ENCODE results near the gene CFAP100. TPM values are rescaled to one million over a fixed set of nuclear protein-coding genes. Genes with fewer than 3 reads are reported as not detected.

Gene CFAP100
- total RNA-seq, 1 donor from 2014 or later, result not detected

- Mint-ChIP-seq H3K4me1 (ENCODE audit: unreplicated experiment) (peaks cover 11% of the 10 kb centered on the region), H3K4me3 (ENCODE audit: unreplicated experiment) (no peak overlapping the region), H3K9me3 (ENCODE audit: unreplicated experiment) (no peaks in the 10 kb centered on the region), H3K27ac (ENCODE audit: unreplicated experiment) (no peak overlapping the region), H3K27me3 (ENCODE audit: unreplicated experiment) (peaks cover 11% of the 10 kb centered on the region), H3K36me3 (ENCODE audit: low read depth, unreplicated experiment) (no peaks in the 10 kb centered on the region)
- no peak for DNase-seq (ENCODE audit: low spot score)
- TF ChIP-seq, protein P1, sequence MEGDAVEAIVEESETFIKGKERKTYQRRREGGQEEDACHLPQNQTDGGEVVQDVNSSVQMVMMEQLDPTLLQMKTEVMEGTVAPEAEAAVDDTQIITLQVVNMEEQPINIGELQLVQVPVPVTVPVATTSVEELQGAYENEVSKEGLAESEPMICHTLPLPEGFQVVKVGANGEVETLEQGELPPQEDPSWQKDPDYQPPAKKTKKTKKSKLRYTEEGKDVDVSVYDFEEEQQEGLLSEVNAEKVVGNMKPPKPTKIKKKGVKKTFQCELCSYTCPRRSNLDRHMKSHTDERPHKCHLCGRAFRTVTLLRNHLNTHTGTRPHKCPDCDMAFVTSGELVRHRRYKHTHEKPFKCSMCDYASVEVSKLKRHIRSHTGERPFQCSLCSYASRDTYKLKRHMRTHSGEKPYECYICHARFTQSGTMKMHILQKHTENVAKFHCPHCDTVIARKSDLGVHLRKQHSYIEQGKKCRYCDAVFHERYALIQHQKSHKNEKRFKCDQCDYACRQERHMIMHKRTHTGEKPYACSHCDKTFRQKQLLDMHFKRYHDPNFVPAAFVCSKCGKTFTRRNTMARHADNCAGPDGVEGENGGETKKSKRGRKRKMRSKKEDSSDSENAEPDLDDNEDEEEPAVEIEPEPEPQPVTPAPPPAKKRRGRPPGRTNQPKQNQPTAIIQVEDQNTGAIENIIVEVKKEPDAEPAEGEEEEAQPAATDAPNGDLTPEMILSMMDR (IDR thresholded peaks at IDR 0.05; ENCODE audit: unreplicated experiment), result no peak
Observed at GRCh38 chr3:126360046-126360713, 34.5 kb upstream of the CFAP100 start.

GRCh38 chr3:126360714-126361060, 34.0 kb upstream of the CFAP100 start:
- Mint-ChIP-seq H3K27me3 (ENCODE audit: unreplicated experiment) (peaks cover 11% of the 10 kb centered on the region), H3K36me3 (ENCODE audit: low read depth, unreplicated experiment) (no peaks in the 10 kb centered on the region), H3K9me3 (ENCODE audit: unreplicated experiment) (no peaks in the 10 kb centered on the region), H3K27ac (ENCODE audit: unreplicated experiment) (no peak overlapping the region), H3K4me3 (ENCODE audit: unreplicated experiment) (no peak overlapping the region), H3K4me1 (ENCODE audit: unreplicated experiment) (peaks cover 6% of the 10 kb centered on the region)
- DNase-seq (ENCODE audit: low spot score), result no peak
- TF ChIP-seq, protein P1 (IDR thresholded peaks at IDR 0.05; ENCODE audit: unreplicated experiment), result no peak

DNA sequence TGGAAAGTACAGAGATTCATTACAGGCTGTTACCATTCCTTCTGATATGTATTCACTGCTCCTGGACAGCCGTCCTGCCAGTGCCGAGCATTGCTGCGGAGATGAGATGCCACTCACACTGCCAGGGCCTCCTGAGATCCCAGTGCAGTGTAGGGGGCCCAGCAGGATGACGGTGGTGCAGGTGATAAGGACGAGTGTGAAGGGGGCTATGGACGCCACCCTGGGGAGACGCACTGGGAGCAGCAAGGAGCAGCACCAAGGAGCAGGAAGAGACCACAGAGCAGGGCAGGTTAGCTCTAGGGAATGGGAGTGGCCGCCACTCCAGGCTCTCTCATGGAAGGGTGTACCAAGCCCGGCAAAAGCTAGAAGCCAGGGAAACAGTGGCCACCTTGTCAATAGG, 33.5 kb upstream of the CFAP100 start:
- Mint-ChIP-seq H3K27me3 (ENCODE audit: unreplicated experiment) (peaks cover 10% of the 10 kb centered on the region), H3K4me1 (ENCODE audit: unreplicated experiment) (peaks cover 5% of the 10 kb centered on the region), H3K36me3 (ENCODE audit: low read depth, unreplicated experiment) (no peaks in the 10 kb centered on the region), H3K9me3 (ENCODE audit: unreplicated experiment) (no peaks in the 10 kb centered on the region), H3K27ac (ENCODE audit: unreplicated experiment) (no peak overlapping the region), H3K4me3 (ENCODE audit: unreplicated experiment) (no peak overlapping the region)
- TF ChIP-seq, protein P1 (IDR thresholded peaks at IDR 0.05; ENCODE audit: unreplicated experiment), result no peak
- DNase-seq (ENCODE audit: low spot score), result no peak

- Mint-ChIP-seq H3K4me3 (ENCODE audit: unreplicated experiment) (peak overlapping the region; percentile 65), H3K27ac (ENCODE audit: unreplicated experiment) (no peak overlapping the region), H3K9me3 (ENCODE audit: unreplicated experiment) (no peaks in the 10 kb centered on the region), H3K36me3 (ENCODE audit: low read depth, unreplicated experiment) (no peaks in the 10 kb centered on the region), H3K27me3 (ENCODE audit: unreplicated experiment) (peaks cover 3% of the 10 kb centered on the region), H3K4me1 (ENCODE audit: unreplicated experiment) (no peaks in the 10 kb centered on the region)
- DNase-seq (ENCODE audit: low spot score), result no peak
- TF ChIP-seq, protein P1 (IDR thresholded peaks at IDR 0.05; ENCODE audit: unreplicated experiment), result no peak
Observed at GRCh38 chr3:126364130-126364695, 30.5 kb upstream of the CFAP100 start.

DNA sequence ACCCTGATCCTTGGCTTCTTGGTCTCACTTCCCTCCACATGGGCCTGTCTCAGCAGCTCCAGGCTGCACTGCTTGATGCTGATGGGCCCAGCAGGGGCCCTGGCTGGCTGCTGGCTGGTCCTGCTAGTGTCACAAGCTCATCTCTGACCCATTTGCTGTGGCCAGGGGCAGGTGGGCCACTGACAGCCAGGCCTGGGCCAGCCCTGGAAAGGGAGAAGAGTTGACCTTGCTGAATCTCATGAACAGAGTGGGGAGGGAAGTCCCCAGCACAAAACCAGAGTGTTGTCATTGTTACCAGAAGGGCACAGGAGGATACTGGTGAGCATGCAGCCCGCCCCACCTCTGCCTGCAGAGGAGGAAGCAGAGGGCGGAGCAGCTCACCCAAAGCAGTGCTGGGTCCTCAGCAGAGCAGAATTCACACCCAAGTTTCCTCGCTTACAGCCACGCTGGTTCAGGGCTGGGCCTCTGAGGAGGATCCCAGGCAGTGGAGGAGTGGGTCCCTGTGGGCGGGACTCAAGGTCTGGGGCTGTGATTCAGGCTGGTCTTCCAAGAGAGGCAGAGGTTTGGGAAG, 29.9 kb upstream of the CFAP100 start:
- no peaks in the 10 kb centered on the region for H3K36me3 Mint-ChIP-seq (ENCODE audit: low read depth, unreplicated experiment)
- peaks cover 3% of the 10 kb centered on the region for H3K27me3 Mint-ChIP-seq (ENCODE audit: unreplicated experiment)
- H3K9me3 Mint-ChIP-seq (ENCODE audit: unreplicated experiment), result no peaks in the 10 kb centered on the region
- H3K27ac Mint-ChIP-seq (ENCODE audit: unreplicated experiment), result no peak overlapping the region
- no peak overlapping the region for H3K4me3 Mint-ChIP-seq (ENCODE audit: unreplicated experiment)
- TF ChIP-seq, protein P1 (IDR thresholded peaks at IDR 0.05; ENCODE audit: unreplicated experiment), result no peak
- DNase-seq (ENCODE audit: low spot score), result no peak
- no peaks in the 10 kb centered on the region for H3K4me1 Mint-ChIP-seq (ENCODE audit: unreplicated experiment)

Data from endothelial cell (in vitro differentiated cells).